Non-pigmented ciliary epithelial cell (primary cell): ENCODE results near the gene MAP1LC3C.

Source experiments
- DNase-seq: peaks from one replicate; pipeline ENCODE4 v3.0.0-alpha.2; 2010; ENCODE audit warnings: low read depth

Gene MAP1LC3C

DNA sequence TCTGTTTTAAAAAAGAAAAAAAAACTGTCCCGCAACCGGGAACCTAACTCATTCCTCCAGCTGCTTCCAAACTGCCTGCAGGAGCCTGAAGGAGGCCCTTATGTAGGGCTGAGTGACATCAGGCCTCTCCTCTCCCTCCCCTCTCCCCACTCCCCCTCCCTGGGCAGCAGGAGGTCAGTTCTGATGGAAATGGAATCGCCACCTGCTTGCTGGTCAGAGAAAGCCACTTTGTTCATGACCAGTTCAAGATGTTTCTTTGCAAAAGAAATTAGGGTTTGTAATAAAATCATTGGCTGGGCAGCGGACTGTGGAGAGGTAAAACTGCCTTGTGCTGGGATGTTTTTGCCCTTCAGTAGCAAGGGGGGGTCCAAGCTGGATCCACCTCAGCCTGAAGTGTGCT lies at the start of gene MAP1LC3C:
Gene MAP1LC3C, minus strand, starts transcription at position 73 of the 400 bp plus-strand sequence. CDS start 90 bp downstream, outside the sequence.
- no peak for DNase-seq

DNA sequence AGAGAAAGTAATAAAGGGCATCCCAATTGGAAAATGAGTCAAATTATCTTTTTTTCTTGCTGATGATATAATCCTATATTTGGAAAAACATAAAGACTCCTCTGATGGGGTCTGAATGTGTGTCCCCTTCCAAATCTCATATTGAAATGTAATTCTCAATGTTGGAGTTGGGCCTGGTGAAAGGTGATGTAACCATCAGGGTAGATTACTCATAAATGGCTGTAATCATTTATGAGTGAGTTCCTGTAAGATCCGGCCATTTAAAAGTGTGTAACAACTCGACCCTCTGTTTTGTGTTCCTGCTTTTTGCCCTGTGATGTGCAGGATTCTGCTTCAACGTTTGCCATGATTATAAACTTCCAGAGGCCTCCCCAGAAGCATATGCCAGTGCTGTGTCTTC lies 44.3 kb upstream of the MAP1LC3C start:
- DNase-seq, result no peak

DNA sequence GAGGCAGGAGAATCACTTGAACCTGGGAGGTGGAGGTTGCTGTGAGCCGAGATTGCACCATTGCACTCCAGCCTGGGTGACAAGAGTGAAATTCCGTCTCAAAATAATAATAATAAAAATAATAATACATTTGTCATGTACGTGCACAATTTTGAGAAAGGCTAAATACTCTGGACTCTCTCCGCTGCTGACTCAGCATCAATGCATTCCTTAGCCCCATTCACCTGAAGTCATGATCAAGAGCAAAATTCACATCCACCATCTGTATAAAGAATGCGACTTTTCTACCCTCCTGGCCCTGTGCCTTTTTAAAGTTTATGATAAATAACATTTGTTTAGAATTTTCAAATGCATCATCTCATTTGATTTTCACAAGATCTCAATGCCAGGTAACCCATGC lies 35.5 kb upstream of the MAP1LC3C start:
- DNase-seq, result no peak

- DNase-seq, result no peak
Measured at GRCh38 chr1:242033447-242033846, 34.5 kb upstream of the MAP1LC3C start.

DNA sequence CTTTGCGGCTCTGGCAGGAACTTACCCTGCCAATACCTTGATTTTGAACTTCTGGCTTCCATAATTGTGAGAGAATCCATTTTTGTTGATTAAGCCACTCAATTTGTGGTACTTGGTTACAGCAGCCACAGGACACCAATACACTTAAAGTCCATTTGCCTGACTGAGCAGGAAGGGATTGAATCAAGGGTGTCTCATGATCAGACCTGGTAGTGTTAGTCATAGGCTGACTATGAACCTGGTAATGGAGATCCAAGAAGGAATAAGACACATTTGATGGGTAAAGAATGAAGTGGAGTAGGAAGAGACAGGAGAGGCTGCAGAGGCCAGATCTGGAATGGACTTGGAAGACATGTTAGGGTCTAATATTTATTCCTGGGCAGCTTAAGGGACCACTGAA lies 31.2 kb upstream of the MAP1LC3C start:
- DNase-seq, result no peak

GRCh38 chr1:242025681-242026080 lies 26.8 kb upstream of the MAP1LC3C start:
- no peak for DNase-seq

DNA sequence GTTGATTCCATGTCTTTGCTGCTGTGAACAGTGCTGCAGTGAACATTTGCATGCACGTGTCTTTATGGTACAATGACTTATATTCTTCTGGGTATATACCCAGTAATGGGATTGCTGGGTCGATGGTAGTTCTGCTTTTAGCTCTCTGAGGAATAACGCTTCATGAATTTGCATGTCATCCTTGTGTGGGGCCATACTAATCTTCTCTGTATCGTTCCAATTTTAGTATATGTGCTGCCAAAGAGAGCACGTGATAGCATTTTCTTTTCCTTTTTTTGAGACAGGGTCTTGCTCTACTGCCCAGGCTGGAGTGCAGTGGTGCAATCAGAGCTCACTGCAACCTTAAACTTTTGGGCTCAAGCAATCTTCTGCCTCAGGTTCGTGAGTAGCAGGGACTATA lies 24.9 kb upstream of the MAP1LC3C start:
- DNase-seq, result no peak

GRCh38 chr1:242019018-242019417 lies 20.1 kb upstream of the MAP1LC3C start:
- DNase-seq, result no peak

GRCh38 chr1:242017580-242018233 lies 18.8 kb upstream of the MAP1LC3C start:
- no peak for DNase-seq

GRCh38 chr1:242016479-242016878 lies 17.6 kb upstream of the MAP1LC3C start:
- no peak for DNase-seq

GRCh38 chr1:242011894-242012660 lies 13.2 kb upstream of the MAP1LC3C start:
- DNase-seq, result no peak

- DNase-seq, result no peak
Measured at GRCh38 chr1:242008826-242009495, 10.1 kb upstream of the MAP1LC3C start.

DNA sequence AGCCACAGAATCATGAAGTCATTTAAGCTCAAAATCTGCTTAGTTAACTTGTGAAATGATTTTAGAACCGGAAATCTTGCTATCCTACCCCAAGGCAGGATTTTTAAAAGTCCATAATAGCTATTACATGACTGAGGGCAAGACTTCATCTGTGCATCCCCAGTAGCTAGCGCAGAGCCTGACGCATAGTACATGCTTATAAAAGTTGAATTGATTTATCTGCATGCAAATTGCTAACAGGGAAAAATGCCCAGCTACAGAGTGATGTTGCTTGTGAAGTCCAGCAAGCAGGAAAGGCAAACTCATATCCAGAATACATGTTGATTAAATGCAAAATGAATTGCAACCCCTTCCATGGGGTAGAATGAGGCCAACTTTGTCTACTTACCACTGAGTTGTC lies 8.1 kb upstream of the MAP1LC3C start:
- DNase-seq, result no peak

GRCh38 chr1:242005866-242006535 lies 7.1 kb upstream of the MAP1LC3C start:
- no peak for DNase-seq

GRCh38 chr1:242004751-242005495 lies 6.0 kb upstream of the MAP1LC3C start:
- DNase-seq, result no peak

DNA sequence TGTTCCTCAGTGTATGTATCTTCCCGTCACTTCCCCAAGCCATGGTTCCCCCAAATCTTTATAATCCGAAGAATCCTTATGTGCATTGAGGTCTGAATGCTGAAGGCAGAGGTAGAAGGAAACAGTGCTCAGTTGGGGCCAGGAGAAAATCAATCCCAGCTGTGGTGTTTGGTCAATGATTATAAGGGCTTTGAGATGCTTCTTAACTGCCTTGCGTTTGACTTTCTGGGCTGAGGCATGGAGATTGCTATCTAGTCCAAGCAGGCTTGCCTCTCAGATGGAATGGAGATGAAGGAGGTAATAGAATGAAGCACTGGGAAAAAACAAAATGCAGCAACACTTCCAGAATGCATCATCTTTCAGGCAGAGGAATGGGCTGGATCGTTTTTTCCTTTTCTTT lies 3.6 kb upstream of the MAP1LC3C start:
- DNase-seq, result no peak

GRCh38 chr1:242002072-242002471 lies 3.2 kb upstream of the MAP1LC3C start:
- DNase-seq, result no peak

DNA sequence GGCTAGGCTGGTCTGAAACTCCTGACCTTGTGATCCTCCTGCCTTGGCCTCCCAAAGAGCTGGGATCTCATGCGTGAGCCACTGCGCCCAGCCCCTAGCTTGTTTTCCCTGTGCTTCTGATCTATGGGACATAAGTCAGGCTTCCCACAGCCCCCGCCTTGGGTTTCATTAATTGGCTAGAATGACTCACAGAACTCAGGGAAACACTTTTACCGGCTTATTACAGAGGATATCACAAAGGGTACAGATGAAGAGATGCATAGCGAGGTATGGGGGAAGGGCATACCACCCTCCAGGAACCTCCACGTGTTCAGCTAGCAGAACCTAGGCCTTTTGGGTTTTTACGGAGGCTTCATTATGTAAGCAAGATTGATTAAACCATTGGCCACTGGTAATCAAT lies 1.5 kb upstream of the MAP1LC3C start:
- DNase-seq, result no peak

GRCh38 chr1:241998412-241998921 lies 431 bp downstream of the MAP1LC3C start:
- DNase-seq, result no peak

DNA sequence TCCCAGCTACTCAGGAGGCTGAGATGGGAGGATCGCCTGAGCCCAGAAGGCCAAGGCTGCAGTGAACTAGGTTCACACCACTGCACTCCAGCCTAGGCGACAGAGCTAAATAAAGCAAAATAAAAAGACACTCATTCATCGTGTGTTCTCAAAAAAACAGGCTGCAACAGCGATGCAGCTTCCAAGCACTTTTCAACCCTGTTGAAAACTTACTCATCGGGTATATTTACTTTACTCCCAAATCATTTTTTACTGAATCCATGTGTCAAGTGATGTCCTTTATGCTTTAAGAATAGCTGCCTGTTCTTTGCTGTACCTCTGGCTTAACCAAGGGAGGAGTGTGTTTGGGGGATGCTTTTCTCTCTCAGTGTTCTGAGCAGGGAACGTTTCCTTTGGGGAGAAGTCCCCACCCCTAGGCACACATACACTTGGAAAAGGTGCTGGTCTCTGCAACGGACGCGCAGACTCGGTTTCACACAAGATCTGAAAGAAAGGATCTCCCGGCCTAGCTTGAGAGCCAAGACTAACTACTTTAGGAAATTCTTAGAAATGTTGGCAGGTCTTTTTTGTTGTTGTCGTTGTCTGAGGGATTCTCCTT lies 1.4 kb downstream of the MAP1LC3C start:
- no peak for DNase-seq

DNA sequence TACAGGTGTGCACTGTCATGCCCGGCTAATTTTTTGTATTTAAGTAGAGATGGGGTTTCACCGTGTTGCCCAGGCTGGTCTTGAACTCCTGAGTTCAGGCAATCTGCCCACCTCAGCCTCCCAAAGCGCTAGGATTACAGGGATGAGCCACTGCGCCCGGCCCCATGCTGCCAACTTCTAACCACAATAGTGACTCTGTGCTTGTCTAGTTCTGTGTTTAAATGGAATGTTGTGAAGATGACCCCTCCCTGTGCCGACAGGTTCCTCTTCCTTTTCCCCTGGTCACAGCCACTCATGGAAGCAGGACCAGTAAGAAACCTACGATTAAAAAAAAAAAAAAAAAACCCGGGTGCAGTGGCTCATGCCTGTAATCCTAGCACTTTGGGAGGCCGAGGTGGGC lies 4.7 kb downstream of the MAP1LC3C start:
- no peak for DNase-seq
